ENCODE measurements around the gene FMO3.

The FMO3 gene

DNA sequence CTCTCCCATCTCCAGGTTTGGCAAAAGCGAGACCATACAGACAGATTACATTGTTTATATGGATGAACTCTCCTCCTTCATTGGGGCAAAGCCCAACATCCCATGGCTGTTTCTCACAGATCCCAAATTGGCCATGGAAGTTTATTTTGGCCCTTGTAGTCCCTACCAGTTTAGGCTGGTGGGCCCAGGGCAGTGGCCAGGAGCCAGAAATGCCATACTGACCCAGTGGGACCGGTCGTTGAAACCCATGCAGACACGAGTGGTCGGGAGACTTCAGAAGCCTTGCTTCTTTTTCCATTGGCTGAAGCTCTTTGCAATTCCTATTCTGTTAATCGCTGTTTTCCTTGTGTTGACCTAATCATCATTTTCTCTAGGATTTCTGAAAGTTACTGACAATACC, 26.4 kb downstream of the FMO3 start:
- no peak for FAIRE-seq

GRCh38 chr1:171119648-171120047, 28.9 kb downstream of the FMO3 start:
- FAIRE-seq: no peak

- no peak for FAIRE-seq
Measured at GRCh38 chr1:171122299-171122698, 31.6 kb downstream of the FMO3 start.

- FAIRE-seq: no peak
Measured at GRCh38 chr1:171122893-171123292, 32.2 kb downstream of the FMO3 start.

- no peak for FAIRE-seq
Measured at GRCh38 chr1:171126504-171126903, 35.8 kb downstream of the FMO3 start.

DNA sequence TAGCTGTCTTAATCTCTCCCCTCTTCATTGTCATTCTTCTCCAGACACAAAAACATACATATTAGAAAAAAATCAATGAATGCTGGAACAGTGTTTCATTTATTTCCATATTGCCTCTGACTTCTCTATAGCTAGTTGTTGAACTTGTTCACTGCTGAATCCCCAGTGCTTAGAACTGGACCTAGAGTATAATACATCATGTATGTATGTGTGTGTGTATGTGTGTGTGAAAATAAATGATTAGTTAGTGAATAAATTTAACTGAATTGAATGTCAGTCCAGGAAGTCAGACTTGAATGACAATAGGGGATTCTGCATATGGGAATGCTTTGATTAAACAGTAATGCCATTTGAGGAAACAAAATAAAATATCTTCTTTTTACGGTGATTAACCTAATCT, 36.4 kb downstream of the FMO3 start:
- FAIRE-seq: no peak

GRCh38 chr1:171127501-171127900, 36.8 kb downstream of the FMO3 start:
- no peak for FAIRE-seq

GRCh38 chr1:171128463-171128862, 37.8 kb downstream of the FMO3 start:
- no peak for FAIRE-seq

- no peak for FAIRE-seq
Measured at GRCh38 chr1:171134204-171134923, 43.7 kb downstream of the FMO3 start.

DNA sequence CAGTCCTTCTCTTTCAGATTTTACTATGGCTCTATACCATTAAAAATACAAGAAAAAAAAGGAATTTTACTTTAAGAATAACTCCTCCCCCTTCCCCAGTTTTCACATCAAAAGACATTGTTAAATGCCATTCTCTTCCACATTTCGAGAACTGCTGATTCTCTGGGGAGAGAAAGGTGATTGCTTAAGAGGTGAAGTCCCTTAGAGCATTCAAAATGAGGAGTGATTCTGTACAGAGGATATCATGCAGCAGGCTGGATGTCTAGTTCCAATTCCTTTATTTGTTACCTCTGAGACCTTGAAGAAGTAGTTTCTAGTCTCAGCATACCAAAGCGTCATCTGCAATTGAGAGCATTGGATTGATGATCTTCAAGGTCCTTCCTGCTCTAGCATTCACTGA, 46.9 kb downstream of the FMO3 start:
- no peak for FAIRE-seq

GRCh38 chr1:171138980-171139379, 48.3 kb downstream of the FMO3 start:
- no peak for FAIRE-seq

GRCh38 chr1:171139890-171140289, 49.2 kb downstream of the FMO3 start:
- FAIRE-seq: no peak

DNA sequence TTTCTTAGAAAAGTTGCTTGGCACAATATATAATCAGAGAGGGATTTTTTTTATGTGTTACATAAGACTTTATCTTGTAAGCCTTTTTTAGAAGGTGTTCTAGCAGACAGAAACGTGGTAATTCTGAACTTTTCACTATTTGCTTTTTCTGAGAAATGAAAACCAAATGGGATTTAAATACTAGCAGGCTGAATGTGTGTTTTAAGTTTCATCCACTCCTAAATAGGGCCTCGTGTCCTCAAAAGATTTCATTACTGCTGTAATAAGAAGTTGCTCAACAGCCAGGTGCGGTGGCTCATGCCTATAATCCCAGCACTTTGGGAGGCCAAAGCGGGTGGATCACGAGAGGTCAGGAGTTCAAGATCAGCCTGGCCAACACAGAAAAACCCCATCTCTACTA, 49.7 kb downstream of the FMO3 start:
- no peak for FAIRE-seq

GRCh38 chr1:171140956-171141687, 50.4 kb downstream of the FMO3 start:
- FAIRE-seq: no peak

- FAIRE-seq: no peak
Measured at GRCh38 chr1:171141688-171142415, 51.1 kb downstream of the FMO3 start.

- no peak for FAIRE-seq
Measured at GRCh38 chr1:171142416-171143385, 52.0 kb downstream of the FMO3 start.

GRCh38 chr1:171150156-171150555, 59.5 kb downstream of the FMO3 start:
- no peak for FAIRE-seq

DNA sequence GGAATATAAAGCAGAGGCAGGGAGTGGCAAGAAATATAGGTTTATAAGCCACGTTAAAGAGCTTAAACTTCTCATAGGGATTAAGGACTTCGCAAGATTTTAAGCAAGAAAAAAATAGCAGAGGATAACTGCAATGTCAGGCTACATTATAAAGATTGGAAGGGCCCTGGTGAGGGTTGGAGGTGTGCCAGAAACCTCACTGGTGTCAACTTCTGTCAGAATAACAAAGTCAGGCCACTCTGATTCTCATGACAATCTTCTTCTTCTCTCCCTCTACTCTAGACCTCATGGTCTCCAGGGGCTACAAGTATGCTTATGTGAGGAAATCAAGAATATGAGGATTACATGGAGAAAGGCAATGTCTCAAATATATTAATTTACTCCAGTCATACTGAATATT, 61.8 kb downstream of the FMO3 start:
- FAIRE-seq: no peak

DNA sequence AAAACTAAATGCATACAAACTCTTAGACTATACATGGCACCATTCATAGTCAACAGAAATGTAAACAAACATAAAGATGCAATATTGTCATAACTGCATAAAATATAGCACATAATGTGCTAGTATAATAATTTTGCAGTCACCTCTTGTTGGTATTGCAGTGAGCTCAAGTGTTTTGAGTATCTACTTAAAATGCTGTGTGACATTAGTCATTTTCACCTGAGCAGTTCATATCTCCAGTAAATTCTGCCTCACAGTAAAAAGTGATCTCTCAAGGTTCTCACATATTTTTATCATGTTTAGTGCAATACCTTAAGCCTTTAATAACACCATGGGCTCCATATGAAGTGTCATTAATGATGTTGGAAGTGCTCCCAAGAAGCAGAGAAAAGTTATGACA, 64.8 kb downstream of the FMO3 start:
- FAIRE-seq: no peak

- FAIRE-seq: no peak
Measured at GRCh38 chr1:171158096-171158495, 67.4 kb downstream of the FMO3 start.

- FAIRE-seq: no peak
Measured at GRCh38 chr1:171158551-171158950, 67.8 kb downstream of the FMO3 start.

DNA sequence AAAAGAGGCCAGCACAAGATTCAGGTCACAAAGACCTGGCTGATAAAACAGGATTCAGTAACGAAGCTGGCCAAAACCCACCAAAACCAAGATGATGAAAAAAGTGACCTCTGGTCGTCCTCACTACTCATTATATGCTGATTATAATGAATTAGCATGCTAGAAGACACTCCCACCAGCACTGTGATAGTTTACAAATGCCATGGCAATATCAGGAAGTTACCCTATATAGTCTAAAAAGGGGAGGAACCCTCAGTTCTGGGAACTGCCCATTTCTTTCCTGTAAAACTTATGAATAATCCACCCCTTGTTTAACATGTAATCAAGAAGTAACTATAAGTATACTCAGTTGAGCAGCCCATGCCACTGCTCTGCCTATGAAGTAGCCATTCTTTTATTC, 68.4 kb downstream of the FMO3 start:
- no peak for FAIRE-seq

GRCh38 chr1:171160211-171160610, 69.5 kb downstream of the FMO3 start:
- FAIRE-seq: no peak

Measured in islet of Langerhans (tissue), 1 donor.